GM19023 (cell line): ENCODE results near the gene RITA1.

ENCODE experiments used
- ATAC-seq: cut with Tn5 transposase; IDR thresholded peaks from one replicate; pipeline ENCODE4 v1.9.1; 2021; ENCODE audit warnings: mild to moderate bottlenecking, moderate library complexity; ENCODE audit not compliant: unreplicated experiment

RITA1 gene

DNA sequence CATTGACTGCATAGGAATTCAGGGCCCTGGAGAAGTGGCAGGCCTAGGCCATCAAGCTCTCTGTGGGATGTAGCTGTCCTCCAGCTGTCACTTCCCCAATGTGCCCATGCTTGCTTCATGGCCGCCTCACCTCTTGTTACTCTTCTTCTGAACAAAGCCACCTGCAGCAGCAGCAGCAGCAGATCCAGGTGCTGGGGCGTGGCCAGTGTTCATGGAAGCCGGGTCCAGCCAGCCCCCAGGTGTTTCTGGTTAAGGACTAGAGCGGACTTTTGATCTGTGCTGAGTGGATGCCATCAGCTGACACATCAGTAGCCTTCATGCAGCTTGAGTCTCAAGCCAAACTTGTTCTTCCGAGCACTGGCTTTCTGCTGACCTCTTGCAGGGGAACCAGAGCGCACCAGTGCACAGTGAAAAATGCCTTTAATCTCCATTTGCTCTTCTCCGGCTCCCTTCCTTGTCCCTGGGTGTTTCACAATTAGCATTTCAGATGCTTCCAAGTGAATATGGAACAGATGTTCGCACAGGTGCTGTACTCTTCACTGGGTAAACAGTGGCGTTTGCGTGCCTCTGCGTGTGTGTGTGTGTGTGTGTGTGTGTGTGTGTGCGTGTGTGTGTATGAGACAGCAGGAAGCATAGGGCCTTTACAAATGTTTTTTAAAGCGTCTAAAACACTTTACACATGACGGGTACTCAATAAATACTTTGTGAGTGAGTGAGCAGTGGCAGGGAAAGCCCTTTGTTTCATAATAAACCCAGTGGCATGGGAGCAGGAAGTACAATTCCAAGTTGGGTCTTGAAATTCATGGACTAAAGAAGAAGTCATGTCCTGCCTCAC, 55.9 kb downstream of the RITA1 start:
- ATAC-seq = no peak
